Astrocyte (in vitro differentiated cells and primary cell): ENCODE measurements around the gene GAPT.

Source experiments
- EZH2 ChIP-seq: IDR thresholded peaks from 2 replicates; pipeline ENCODE4 v1.6.1; 2012; ENCODE audit warnings: mild to moderate bottlenecking, low read length, inconsistent platforms; ENCODE audit not compliant: insufficient read depth
- TF ChIP-seq, protein P1 (sequence below): IDR thresholded peaks from 2 replicates; pipeline ENCODE4 v1.5.1; 2011; ENCODE audit warnings: low read depth, mild to moderate bottlenecking, inconsistent platforms, low read length, moderate library complexity; ENCODE audit not compliant: insufficient read depth

- TF ChIP-seq, protein P1, sequence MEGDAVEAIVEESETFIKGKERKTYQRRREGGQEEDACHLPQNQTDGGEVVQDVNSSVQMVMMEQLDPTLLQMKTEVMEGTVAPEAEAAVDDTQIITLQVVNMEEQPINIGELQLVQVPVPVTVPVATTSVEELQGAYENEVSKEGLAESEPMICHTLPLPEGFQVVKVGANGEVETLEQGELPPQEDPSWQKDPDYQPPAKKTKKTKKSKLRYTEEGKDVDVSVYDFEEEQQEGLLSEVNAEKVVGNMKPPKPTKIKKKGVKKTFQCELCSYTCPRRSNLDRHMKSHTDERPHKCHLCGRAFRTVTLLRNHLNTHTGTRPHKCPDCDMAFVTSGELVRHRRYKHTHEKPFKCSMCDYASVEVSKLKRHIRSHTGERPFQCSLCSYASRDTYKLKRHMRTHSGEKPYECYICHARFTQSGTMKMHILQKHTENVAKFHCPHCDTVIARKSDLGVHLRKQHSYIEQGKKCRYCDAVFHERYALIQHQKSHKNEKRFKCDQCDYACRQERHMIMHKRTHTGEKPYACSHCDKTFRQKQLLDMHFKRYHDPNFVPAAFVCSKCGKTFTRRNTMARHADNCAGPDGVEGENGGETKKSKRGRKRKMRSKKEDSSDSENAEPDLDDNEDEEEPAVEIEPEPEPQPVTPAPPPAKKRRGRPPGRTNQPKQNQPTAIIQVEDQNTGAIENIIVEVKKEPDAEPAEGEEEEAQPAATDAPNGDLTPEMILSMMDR = no peak
- no peak for TF ChIP-seq EZH2
Observed at GRCh38 chr5:58444805-58445204, 46.4 kb upstream of the GAPT start.
